GM06990 (cell line): ENCODE results near the gene LAMA5.

ENCODE experiments used
- DNase-seq: peaks from one replicate; pipeline ENCODE4 v3.0.0-alpha.2; 2011; ENCODE audit not compliant: insufficient read length; ENCODE audit errors: extremely low read depth
- H3K27me3 ChIP-seq: replicated peaks from 2 replicates; pipeline ENCODE4 v1.6.0; 2011; ENCODE audit warnings: low read length; ENCODE audit not compliant: control insufficient read depth, insufficient read depth
- H3K36me3 ChIP-seq: 2 replicates; pipeline ENCODE4 v1.5.1; 2011; ENCODE audit warnings: low read length; ENCODE audit not compliant: control insufficient read depth, insufficient read depth
- H3K4me3 ChIP-seq: replicated peaks from 2 replicates; pipeline ENCODE4 v1.5.1; 2011; ENCODE audit warnings: low read depth, mild to moderate bottlenecking, control low read depth, low read length
- TF ChIP-seq, protein P1 (sequence below): IDR thresholded peaks from 2 replicates; pipeline ENCODE4 v1.5.1; 2011; ENCODE audit warnings: low read length, control low read depth, mild to moderate bottlenecking, inconsistent platforms; ENCODE audit not compliant: insufficient read depth, poor library complexity, severe bottlenecking

The LAMA5 gene

DNA sequence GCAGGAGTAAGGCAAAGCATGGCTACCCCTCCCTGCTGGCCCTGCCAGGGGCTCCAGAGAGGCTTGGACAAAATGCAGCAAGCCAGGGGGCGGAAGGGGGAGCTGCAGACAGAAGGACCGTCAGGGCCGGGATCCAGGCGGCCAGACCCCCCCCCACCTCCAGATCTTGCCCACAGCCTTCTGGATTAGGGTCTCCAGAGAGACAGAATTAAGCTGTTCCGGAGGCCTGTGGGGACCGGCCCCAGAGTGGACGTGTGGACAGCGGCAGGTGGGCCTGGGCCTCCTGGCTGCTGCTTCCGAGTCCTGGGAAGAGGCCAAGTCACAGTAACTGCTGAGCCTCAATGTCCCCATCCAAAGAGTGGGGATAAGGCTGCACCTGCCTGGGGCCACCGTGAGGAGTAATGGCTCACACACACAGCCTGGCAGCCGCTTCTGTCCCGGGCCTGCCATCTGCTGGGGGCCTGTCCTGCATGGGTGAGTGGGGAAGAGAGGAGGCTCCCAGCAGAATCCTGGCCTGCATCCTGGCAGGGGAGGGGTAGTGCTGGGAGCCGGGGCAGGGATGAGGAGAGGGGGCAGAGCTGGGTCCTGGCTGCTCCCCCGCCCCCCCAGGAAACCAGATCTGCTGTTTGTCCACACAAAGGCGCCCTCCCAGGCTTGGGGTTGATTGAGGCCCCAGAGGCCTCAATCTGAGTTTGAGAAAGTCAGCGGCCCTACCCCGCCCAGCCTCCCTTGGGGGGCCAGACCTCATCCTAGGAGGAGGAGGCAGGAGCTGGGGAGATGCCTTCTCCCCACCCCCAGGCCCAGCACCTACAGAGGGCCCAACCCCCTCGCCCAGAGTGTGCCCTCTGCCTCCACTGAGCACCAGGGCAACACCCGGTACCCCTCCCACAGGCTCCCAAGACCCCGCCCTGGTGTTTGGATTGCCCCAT lies 3.9 kb downstream of the LAMA5 start:
- TF ChIP-seq, protein P1, sequence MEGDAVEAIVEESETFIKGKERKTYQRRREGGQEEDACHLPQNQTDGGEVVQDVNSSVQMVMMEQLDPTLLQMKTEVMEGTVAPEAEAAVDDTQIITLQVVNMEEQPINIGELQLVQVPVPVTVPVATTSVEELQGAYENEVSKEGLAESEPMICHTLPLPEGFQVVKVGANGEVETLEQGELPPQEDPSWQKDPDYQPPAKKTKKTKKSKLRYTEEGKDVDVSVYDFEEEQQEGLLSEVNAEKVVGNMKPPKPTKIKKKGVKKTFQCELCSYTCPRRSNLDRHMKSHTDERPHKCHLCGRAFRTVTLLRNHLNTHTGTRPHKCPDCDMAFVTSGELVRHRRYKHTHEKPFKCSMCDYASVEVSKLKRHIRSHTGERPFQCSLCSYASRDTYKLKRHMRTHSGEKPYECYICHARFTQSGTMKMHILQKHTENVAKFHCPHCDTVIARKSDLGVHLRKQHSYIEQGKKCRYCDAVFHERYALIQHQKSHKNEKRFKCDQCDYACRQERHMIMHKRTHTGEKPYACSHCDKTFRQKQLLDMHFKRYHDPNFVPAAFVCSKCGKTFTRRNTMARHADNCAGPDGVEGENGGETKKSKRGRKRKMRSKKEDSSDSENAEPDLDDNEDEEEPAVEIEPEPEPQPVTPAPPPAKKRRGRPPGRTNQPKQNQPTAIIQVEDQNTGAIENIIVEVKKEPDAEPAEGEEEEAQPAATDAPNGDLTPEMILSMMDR, result peak; percentile 10
- DNase-seq, result no peak
- Histone ChIP-seq H3K4me3 (no peak overlapping the region), H3K27me3 (no peaks in the 10 kb centered on the region; the same call in 1 of the 2 replicates), H3K36me3 (no peaks in the 10 kb centered on the region)

DNA sequence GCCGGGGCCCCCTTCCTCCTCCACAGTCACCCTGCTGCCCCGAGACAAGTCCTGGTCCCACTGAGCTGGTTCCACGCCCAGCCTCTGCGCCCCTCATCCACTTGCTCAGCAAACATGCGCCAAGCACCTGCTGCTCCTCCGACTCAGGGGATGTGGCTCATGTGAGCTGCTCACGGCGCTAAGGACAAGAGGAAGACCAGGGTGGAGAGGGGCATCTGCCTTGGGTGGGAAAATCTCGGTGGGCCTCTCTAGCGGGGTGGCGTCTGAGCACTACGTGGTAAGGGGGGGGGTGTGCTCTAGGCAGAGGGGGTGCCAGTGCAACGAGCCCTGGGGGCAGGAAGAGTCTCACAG lies 4.5 kb downstream of the LAMA5 start:
- TF ChIP-seq, protein P1, result no peak
- Histone ChIP-seq H3K36me3 (no peaks in the 10 kb centered on the region), H3K4me3 (no peak overlapping the region), H3K27me3 (no peaks in the 10 kb centered on the region)
- no peak for DNase-seq

DNA sequence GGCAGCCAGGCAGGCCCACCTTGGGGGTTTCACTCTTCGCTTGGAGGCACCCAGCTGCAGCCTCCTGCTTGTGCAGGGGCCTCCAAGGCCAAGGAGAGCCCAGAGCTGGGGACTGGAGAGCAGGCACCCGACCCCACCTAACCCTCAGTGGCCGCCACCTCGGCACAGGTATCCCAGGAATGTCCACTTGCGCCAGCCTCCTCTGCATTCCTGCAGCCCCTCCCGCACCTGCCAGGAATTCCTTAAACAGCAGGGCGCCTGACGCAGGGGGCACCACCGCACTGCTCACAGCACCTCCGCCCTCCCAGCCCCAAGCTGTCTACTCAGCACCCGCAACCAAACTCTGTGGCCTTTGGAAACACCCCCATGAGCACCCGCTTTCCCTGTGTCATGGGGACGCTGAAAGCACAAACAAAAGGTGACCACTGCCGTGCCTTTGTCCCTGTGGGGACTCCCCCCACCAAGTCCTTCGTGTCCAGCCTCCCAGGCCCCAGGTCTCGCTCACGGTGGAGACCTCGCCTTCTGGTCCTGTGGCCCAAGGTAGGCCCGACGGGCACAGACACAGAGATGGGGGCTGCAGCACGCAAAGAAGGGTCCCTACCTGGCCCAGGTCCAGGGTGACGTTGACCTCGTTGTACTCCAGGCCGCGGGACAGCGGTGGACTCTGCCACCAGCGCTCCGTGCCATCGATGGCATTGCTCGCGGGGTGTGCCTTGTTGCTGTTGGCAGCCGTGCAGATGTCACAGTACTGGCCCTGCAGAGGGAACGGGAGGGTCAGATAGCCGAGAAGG lies 5.1 kb downstream of the LAMA5 start:
- Histone ChIP-seq H3K4me3 (no peak overlapping the region), H3K36me3 (no peaks in the 10 kb centered on the region)
- DNase-seq, result no peak

DNA sequence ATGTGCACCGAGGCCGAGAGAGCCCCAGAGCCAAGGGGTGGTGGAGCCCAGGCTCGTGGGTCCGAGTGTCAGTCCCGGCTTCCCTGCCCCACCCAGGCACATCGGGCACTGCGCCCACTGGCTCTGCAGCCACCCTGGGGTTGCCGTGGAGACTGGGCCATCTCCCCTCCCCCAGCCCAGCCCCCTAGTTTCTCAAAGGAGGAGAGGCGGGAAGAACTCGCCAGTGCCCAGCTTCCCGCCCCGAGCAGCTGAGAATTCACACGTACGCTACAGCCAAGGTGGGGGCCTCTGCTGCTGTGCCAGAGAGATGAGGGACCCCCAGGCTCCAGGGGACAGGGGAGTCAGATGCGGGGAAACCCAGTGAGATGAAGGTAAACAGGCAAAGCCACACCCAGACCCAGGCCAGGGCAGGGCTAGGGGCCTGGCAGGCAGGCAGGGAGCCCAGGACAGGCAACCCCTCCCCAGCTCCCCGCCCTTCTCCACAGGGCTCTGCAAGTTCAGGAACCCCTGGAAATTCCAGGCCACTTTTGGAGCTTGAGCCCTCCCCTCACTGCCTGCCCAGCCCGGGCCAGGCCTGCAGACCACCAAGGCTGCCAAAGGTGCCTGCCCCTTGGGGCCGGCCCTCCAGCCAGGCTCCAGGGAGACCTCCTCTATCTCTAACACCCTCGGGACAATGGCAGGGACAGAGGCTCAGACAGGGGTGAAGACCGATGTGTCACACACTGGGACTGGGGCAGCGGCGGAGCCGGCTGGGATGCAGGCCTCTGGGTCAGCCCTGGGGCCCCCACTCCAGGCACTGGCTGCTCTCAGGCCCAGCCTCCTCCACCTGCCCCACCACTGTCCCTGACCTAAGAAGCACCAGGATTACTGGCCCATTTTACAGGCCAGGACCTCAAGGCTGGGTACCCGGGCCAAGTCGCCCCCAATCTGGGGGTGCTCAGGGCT lies 6.0 kb downstream of the LAMA5 start:
- TF ChIP-seq, protein P1, result no peak
- no peaks in the 10 kb centered on the region for H3K27me3 ChIP-seq
- H3K36me3 ChIP-seq, result no peaks in the 10 kb centered on the region
- no peak for DNase-seq
- H3K4me3 ChIP-seq, result no peak overlapping the region

More for the DNA sequence above, 5.1 kb downstream of the LAMA5 start:
- TF ChIP-seq, protein P1, result no peak
- H3K27me3 ChIP-seq, result no peaks in the 10 kb centered on the region

DNA sequence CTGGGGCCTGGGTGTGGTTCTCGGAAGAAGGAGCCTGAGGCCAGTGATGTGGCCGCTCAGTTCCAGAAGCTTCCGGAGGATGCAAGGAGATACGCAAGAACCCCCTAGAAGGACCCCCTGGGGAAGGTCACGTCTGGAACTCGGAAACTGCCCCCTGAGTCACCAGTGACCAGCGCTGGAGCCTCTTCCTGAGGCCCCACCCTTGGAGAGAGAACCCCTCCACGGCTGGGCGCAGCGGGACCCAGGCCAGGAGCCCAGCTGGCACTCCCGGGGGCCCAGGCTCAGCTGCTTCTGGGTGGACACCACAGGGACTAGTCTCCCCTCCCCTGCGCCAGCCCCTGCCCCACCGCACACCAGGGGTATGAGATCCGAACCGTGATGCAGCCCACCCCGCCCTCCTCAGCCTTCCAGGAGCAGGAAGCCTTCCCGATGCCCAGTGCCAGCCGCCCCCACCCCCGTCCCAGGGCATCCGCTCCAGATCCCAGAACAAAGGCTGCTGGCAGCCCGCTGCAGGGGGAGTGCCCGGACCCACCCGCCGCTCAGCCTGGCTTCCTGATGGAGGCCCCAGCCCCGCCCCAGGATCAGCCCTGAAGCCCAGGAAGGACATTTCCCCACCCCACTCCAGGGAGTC lies 7.5 kb downstream of the LAMA5 start:
- TF ChIP-seq, protein P1, result no peak
- Histone ChIP-seq H3K27me3 (no peaks in the 10 kb centered on the region), H3K36me3 (no peaks in the 10 kb centered on the region), H3K4me3 (no peak overlapping the region)
- no peak for DNase-seq
